NB4 (cell line): ENCODE data around the gene OR2V2.

Source experiments
- CTCF ChIP-seq: IDR thresholded peaks from one replicate; pipeline ENCODE4 v1.5.1; 2012; ENCODE audit warnings: low read depth, low read length
- POLR2A ChIP-seq: IDR thresholded peaks from 2 replicates; pipeline ENCODE4 v1.6.1; 2011; ENCODE audit warnings: mild to moderate bottlenecking; ENCODE audit not compliant: insufficient read length; ENCODE audit errors: extremely low read depth
- TF ChIP-seq, protein P1 (sequence below): IDR thresholded peaks from 2 replicates; pipeline ENCODE4 v1.6.1; 2011; ENCODE audit warnings: low read depth, low read length

DNA sequence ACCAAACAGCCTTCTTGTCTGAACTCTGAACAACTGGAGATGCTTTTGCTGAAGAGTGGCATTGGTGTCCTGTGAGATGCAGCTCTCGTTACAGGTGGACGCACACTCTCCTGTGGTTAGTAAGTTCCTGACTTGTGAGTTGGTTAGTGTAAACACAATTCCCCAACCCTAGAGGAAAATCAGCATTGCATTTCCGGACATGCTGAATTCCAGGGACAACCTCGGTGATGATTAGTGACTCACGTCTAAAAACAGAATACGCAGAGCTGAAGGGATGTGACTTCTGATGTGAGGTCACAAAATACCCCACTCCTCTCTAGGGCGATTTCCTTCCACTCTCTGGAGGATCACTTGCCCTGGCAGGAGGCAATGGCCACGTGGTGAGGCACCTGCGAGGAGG, 5.0 kb downstream of the OR2V2 start:
- no peak for TF ChIP-seq POLR2A
- no peak for TF ChIP-seq CTCF
- TF ChIP-seq, protein P1, sequence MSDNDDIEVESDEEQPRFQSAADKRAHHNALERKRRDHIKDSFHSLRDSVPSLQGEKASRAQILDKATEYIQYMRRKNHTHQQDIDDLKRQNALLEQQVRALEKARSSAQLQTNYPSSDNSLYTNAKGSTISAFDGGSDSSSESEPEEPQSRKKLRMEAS, result no peak
